HK-2 (cell line): ENCODE data around the gene SIPA1L3.
"Not testable (repeated sequence)": the region's sequence is repeated elsewhere in the genome, so short reads cannot be mapped to it uniquely, and the experiment has no call there.

Experiments used
- DNase-seq: peaks from one replicate; pipeline ENCODE4 v3.0.0-alpha.2; 2018; ENCODE audit not compliant: unreplicated experiment

The SIPA1L3 gene

DNA sequence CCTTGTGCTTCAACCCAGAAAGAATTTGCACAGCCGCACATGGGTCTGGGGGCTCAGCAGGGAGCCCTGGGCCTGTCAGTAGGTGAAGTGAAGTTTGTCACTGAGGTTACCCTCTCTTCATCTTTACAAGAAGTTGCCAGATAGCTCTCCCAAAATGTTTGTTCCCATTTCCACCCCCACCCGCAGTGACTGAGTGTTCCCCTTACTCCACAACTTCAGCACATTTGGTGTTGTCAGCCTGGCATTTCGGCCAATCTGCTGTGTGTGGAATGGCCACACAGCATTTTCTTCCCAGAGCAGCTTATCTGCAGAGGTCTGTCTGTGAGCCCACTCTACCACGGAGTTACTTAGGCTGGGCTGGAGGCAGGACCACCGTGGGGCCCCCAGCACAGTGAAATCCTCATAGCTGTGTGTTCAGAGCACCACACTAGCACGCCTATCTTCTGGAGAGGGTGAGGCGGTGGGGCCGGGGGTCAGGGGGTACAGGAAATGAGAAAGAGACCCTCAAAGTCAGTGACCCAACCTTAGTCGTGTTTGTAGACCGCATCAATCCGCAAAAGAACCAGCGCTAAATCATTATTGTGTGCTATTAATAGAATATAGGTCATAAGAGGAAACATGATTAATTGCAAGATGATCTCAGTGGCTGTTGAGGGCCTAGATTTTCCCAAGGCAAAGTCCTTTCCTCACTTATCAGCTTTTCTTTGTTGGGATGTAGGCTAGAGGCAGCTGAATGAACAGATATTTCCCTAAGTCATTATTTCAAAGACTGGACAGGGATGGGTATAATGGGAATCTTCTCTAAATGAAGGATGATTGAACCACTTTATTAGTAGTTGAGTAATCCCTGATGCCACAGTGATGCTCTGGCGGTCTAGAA is 116.0 kb downstream of the SIPA1L3 start:
- no peak for DNase-seq

DNA sequence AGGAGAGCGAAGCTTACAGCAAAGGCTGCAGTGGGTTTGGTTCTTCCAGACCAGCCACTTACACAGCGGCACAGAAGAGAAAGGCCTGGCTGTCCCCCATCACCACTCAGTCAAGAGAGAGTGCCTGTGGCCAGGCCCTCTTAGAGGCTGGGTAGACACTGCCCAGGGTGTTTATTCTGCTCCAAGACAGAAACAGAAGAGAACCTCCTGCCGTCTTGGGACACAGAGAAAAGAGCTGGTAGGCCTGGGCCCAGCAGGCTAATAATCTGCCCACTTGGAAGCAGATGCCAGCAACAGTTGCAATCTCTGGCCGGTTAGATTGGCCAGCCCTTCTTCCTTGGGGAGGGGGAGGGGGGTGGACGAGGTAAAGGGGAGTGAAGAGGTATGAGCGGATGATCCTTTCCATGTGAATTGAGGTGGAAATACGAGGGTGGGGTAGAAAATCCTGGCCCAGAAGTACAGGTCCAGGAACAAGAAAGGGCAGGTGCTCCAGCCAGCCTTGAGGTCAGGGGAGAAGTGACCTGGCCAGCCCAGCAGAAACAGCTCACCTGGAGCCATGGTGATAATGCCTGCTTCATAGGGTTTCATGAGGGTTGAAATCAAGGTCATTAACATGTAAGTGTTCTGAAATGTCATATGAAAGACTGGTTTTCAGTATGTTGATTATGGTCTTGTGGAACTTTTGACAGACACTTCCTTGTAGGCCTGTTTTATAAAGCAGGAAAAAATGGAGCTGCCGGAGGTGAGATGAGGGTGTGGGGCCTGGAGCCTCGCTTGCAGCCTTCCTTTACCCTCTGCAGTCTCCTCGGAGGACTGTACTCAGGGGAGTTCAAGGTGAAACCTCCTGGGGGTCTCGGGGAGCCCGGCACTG is 116.9 kb downstream of the SIPA1L3 start:
- no peak for DNase-seq

DNA sequence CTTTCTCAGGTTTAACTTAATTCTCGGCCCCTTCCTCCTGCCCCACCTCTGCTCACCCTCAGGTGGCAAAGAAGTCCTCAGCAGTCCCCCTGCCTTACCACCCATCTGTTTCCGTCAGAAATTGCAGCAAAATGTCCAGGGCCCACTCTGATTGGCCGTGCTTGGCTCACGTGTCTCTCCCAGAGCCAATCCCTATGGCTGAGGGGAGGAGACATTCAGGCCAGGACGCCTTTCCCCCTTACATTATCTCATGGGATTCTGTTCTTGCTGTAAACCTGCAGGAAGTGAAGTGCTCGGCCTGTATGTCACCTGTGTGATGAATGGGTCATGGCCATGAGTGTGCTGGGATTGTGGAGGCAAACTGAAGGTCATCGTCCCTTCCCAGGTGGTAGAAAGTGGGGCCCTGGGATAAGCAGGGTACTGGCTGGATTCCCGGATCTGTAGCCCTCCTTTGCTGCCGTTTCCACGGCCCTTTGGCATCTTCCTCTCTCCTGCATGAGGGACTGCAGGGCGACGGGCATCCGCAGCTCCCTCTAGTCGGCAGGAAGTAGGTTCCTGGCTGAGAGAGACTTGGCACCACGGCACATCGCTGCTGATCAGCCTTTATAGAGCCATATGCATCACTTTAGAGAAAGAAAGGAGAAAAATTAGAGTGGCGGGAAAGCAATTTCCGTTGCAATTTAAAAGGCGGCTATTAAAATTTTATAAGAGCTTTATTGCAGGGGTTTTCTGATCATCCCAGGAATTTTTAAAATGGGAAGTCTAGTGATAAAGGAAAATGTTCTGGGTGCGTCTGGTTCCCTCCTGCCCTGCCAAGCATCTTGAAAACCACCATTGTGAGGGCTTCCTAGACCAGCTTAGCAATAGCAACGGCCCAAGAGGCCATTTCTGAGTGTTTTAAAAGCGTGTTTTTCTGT is 118.2 kb downstream of the SIPA1L3 start:
- DNase-seq = no peak

DNA sequence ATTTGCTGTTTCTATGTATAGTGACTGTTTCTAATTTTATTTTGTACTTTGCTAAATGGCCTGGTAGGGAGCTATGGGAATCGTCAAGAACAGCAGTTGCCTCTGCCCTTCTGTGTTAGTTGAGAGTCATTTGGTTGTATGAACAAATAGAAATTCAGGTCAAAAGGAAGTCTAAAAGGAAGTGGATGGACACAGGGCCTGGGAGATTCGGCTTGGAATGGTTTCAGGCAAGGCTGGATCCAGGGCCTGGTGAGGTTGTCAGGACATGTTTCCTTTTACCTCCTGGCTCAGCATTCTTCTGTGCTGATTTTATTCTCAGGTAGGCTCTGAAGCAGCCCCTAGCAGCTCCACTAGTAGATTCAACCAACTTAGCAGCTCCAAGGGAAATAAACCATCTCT is 118.9 kb downstream of the SIPA1L3 start:
- no peak for DNase-seq

DNA sequence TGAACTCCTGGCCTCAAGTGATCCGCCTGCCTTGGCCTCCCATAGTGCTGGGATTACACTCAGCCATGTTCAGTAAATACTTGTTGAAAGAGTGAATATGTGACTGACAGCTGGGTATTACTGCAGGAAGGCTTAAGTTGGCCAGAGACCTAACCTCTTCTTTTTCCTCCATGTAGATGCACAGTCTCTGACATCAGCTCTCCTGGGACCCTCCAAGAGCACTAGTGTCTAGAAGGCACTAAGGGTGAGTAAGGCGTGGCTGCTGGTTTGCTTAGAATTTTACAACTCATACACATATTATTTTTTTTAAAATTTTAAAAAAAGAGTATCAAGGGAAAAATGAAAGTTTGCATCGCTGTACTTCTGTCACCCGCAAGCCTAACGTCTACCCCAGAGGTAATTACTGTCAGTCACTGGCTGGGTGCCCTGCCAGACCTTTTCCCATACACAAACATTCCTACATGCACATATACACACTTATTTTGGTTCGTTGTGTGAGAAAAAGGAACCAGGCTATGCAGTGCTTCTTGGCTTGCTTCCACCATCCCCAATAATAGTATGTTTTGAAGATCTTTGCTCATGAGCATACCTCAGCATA is 122.0 kb downstream of the SIPA1L3 start:
- no peak for DNase-seq

DNA sequence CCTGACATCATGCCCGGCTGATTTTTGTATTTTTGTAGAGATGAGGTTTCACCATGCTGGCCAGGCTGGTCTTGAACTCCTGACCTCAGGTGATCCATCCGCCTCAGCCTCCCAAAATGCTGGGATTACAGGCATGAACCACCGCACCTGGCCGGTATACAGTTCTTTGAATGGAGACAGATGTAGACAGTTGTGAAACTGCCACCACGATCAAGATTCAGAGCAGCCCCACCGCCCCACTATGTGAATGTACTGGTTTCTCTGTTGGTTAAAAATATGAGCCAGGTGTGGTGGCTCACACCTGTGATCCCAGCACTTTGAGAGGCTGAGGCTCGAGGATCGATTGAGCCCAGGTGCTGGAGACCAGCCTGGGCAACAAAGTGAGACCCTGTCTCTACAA is 123.0 kb downstream of the SIPA1L3 start:
- not testable (repeated sequence) for DNase-seq

DNA sequence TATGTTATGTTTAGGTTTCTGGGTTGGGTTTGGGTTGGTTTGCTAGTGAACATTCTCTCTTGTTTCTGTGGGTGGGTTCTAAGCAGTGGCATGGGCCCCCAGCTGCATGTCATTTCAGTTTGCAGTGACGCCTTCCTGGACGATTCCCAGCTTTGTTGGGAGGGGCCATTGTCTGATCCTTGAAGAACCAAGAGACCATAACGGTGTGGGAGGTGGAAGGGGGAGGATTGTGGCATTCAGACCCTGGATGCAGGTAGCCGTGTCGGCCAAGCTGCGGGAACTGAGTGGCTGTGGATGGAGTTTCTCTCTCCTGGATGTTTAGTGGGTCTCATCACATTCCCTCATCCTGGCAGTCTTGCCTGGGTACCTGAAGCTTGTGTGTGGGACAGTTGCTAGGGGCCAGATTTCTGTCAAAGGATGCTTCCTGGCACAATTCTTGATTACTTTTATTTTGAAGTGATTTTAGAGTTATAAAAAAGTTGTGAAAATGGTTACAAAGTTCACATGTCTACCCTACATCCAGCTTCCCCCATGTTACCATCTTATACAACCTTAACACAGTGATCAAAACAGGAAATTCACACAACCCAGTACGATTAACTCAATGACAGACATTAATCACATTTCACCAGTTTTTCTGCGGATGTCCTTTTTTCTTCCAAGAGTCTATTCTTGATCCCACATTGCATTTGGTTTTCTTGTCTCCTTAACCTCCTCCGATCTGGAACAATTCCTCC is 123.8 kb downstream of the SIPA1L3 start:
- DNase-seq = no peak

DNA sequence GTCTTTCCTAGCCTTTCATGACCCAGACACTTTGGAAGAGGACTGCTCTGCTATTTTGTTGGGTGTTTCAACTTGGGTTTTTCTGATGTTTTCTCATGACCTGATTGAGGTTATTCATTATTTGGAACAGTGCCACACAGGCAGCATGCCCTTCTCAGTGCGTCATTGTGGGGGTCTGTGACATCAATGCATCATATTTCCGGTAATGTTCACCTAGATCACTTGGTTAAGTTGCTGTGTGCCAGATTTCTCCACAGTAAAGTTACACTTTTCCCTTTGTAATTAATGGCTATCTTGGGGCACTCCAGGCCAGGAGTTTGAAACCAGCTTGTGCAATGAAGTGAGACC is 124.4 kb downstream of the SIPA1L3 start:
- no peak for DNase-seq

DNA sequence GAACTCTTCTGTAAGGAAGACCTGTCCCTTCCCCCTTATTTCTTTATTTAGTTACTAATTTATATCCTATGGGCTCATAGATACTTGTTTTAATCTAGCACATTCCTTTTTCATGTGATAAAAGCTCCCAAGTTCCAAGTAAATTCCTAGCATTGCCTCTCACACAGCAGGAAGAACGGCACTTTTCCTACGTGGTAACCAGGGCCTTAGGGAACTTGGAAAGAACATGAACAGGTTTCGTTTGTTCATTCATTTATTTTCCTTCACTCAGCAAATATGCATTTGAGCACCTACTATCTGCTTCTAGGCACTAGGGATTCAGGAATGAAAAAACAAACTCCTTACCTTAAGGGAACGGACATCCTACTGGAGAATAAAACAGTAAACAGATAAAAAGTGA is 125.1 kb downstream of the SIPA1L3 start:
- DNase-seq = no peak

DNA sequence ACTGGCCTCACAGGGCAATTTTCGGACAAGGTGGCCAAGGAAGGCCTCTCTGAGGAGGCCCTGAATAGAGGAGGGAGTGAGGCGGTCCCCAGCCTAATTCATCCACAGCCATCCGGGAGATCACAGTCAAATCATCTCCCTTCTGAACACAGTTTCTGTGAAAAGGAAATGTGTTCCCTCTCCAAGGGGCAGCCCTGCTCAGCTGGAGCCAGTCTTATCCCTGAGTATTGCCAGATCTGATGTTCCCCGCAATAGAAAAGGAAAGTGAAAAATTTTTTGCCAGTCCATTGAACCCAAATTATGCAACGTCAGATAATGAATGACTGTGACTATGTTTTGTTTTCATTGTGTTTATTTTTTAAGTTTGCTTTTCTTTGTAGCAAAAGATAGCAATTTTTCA is 125.9 kb downstream of the SIPA1L3 start:
- DNase-seq = no peak

DNA sequence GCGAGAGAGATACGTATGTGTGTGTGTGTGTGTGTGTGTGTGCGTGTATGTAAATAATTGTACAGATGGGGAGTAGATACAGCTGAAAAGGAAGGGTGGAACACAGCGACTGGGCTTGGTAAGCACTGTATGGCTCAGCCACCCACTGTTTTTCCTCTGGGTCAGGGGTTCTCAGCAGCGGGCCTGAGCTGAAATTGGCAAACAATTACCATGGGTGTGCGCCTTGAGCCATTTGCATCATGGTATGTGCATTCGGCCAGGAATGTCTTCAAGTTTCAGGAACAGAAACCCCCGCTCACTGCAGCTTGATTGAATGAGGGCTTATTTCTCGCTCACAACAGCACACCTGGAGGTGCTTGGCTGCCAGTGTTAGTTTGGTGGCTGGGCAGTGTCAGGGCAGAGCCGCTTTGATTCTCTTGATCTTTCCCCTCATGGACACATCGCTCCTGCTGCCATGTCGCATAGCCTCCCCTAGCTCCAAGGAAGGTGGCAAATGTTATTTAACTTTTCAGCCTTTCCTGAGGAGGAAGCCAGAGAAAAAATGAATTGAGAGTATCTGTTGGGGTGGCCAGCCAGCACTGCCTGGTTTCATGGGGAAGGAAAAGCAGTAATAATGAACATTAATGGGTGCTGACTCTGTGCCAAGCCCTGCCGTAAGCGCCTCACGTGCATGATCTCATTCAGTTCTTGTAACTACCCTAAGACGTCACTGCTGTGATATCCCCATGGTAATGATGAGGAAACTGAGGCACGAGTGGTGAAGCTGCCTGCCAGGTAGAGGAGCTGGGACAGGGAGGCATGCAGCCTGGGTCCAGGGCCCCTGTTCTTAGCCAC is 126.9 kb downstream of the SIPA1L3 start:
- DNase-seq = no peak

DNA sequence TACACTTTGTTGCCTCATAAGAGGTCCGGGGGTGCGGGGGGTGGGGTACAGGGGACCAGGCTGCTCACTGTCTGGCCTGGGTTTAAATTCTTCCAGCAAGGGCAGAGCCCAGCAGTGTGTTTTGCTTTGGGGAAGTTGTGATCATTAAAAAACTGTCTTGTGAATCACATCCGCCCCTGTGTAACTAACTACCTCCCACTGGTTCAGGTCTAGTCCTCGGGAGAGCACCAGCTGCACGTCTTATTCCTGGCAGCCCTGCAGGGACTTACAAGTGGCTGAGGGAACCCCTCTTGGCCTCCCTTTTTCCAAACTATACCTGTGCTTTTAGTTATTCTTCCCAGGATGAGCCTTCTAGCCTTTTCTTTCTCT is 127.5 kb downstream of the SIPA1L3 start:
- DNase-seq = no peak

DNA sequence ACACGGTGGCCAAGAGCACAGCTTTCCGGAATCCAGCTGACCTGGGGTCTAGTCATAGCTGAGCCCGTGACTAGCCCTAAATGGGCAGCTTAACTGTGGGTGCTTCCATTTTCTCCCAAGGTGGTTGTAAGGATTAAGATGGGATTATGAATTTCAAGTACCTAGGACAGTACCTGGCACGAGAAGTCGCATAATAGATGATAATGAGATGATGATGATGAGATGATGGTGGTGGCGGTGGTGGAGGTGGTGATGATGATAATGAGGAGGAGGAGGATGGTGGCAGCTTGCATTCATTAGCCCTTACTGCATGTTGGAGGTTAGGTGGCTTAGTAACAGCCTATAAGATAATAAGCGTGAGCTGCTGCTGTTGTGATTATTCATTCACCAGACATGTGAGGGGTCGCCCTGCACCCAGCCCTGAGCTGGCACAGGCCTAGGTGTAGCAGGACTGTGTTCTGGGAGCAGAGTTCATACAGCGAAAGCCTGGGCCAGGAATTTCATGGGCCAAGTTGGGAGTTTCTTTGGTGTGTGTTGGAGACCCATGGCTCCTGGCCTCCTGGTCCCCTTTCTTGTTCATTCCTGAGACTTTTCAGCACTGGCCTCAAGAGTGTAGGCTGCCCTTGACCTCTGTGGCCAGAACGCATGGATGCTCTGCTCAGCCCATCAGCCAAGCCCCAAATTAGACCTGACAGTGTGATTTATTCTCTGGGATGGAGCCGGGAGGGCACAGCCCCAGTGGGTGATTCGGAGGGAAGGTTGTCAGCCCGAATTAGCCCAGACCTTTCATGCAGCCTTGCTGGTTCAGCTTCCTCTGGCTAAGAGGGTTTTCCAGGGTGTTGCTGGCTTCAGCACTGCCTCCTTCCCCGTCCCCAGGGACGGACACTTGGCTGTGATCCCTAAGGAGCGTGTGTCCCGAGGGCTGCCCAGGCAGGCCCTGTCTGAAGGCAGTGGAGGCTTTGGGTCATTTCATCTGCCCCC is 128.8 kb downstream of the SIPA1L3 start:
- peak; percentile 38 for DNase-seq

DNA sequence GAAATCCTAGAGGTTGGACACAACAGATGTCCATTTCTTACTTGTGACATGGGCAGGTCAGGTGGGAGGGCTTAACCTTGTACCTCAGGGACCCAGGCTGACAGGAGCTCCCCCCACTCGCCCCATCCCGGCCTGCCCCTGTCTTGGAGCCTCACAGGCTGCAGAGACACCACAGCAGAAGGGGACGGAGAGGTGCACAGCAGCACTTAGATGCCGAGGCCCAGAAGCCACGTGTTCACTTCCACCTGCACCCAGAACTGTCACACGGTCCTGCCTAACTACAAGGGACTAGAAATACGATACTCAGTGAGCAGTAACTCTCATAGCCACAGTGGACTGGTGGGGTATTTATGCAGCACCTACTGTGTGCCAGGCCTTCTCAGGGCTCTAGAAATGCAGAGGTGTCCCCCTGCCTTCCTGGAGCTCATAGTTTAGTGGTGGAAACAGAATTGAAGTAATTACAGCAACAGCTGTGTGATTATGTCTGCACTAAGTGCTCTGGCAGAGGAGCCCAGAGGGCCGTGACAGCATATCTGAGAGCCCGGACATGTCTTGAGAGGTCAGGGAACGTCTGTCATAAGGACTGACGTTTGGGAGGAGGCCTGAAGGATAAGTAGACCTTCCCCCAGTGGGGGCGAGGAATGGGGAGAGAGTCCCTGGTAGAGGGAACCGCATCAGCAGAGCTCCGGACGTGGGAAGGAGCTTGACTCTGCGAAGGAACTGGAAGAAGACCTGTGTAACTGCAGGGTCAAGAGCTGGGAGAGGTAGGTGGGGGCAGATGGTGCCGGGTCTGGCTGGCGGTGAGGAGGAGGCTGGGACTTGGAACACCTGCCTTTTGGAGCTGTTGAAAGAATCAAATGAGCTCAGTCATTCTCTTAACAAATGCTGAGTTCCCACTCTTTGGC is 130.0 kb downstream of the SIPA1L3 start:
- no peak for DNase-seq

DNA sequence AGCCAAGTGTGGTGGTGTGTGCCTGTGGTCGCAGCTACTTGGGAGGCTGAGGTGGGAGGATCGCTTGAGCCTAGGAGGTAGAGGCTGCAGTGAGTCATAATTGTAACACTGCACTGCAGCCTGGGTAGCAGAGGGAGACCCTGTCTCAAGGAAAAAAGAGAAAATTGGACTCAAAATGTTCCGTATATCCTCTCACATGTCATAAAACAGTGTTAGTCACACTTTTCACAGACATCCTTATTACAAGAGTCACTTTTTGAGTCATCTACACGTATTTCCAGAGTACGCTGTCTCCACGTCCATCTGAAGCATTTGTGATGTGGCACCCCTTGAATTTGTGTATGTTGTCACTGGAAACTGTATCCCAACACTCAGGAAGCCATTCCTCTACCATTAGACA is 133.0 kb downstream of the SIPA1L3 start:
- no peak for DNase-seq

DNA sequence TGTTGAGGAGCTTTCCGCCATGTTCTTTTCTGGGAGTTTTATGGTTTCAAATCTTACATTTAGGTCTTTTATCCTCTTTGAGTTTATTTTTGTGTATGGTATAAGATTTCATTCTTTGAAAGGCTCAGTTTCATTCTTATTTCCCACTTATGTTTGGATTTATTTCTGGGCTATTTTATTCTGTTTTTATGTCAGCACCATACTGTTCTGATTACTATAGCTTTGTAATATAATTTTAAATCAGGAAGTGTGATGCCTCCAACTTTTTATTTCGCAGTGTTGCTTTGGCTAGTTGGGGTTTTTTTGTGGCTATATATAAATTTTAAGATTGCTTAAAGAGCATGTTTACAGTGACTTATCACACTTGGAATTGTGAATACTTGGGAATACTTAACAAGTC is 135.1 kb downstream of the SIPA1L3 start:
- DNase-seq = no peak

DNA sequence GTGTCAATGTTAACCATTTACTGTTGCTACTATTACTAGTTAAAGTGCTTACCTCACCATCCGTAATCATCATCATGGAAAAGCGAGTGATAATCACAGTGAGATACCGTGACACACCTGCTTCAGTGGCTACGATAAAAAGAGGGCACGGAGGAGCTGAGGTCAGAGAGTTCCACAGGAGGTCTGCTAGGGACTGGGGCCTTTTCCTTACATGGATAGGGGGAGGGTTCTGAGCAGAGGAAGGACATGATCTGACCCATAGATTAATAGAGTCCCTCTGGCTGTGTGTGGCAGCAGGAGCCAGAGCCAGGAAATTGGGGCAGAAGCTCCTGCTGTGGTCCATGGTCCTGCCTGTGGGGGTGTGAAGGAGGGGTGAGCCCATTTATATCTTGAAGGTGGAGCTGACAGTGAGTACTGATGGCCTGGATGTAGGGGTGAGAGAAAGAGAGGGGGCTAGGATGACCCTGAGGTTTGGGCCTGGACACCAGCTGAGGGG is 136.7 kb downstream of the SIPA1L3 start:
- no peak for DNase-seq
